Stimulated activated CD4-positive, alpha-beta T cell treated with anti-CD3 and anti-CD28 coated beads, Interleukin-15, amount 100 ng/mL, for 48 hours (primary cell): ENCODE measurements around the gene PCSK1.
"Not testable (repeated sequence)": the region's sequence is repeated elsewhere in the genome, so short reads cannot be mapped to it uniquely, and the experiment has no call there.

Source experiments
- DNase-seq, 2 donors: peaks; one replicate each; pipeline ENCODE4 v3.0.0-alpha.2; 2020; ENCODE audit warnings: low read depth in 2 of 2

Gene PCSK1

GRCh38 chr5:96426831-96427230, 6.2 kb downstream of the PCSK1 start:
- DNase-seq, result no peak

GRCh38 chr5:96425443-96425842, 7.6 kb downstream of the PCSK1 start:
- DNase-seq, result no peak

GRCh38 chr5:96415897-96416296, 17.2 kb downstream of the PCSK1 start:
- DNase-seq, result no peak

- no peak for DNase-seq
Measured at GRCh38 chr5:96412868-96413449, 20.1 kb downstream of the PCSK1 start.

GRCh38 chr5:96410013-96410412, 23.0 kb downstream of the PCSK1 start:
- DNase-seq, result no peak

GRCh38 chr5:96408841-96409538, 24.1 kb downstream of the PCSK1 start:
- no peak for DNase-seq

- DNase-seq, result no peak
Measured at GRCh38 chr5:96408210-96408777, 24.8 kb downstream of the PCSK1 start.

- no peak for DNase-seq
Measured at GRCh38 chr5:96407436-96407835, 25.6 kb downstream of the PCSK1 start.

- no peak for DNase-seq
Measured at GRCh38 chr5:96404191-96404867, 28.7 kb downstream of the PCSK1 start.

GRCh38 chr5:96402500-96402899, 30.5 kb downstream of the PCSK1 start:
- no peak for DNase-seq

GRCh38 chr5:96396878-96397277, 36.2 kb downstream of the PCSK1 start:
- no peak for DNase-seq

GRCh38 chr5:96395295-96395694, 37.8 kb downstream of the PCSK1 start:
- DNase-seq, result not testable (repeated sequence)

GRCh38 chr5:96391921-96392320, 41.1 kb downstream of the PCSK1 start:
- no peak for DNase-seq

- DNase-seq, result no peak
Measured at GRCh38 chr5:96388176-96388575, 44.9 kb downstream of the PCSK1 start.

- DNase-seq, result no peak
Measured at GRCh38 chr5:96387616-96388015, 45.4 kb downstream of the PCSK1 start.

GRCh38 chr5:96385538-96385937, 47.5 kb downstream of the PCSK1 start:
- DNase-seq, result no peak

GRCh38 chr5:96384353-96384752, 48.7 kb downstream of the PCSK1 start:
- DNase-seq, result no peak

- no peak for DNase-seq
Measured at GRCh38 chr5:96381526-96381925, 51.5 kb downstream of the PCSK1 start.

GRCh38 chr5:96379896-96380295, 53.2 kb downstream of the PCSK1 start:
- no peak for DNase-seq

GRCh38 chr5:96377597-96377996, 55.5 kb downstream of the PCSK1 start:
- DNase-seq, result no peak

- no peak for DNase-seq
Measured at GRCh38 chr5:96377167-96377566, 55.9 kb downstream of the PCSK1 start.

GRCh38 chr5:96374653-96375052, 58.4 kb downstream of the PCSK1 start:
- no peak for DNase-seq

- no peak for DNase-seq
Measured at GRCh38 chr5:96373381-96373733, 59.7 kb downstream of the PCSK1 start.
